Ovary (tissue), 9 donors: ENCODE data around the gene WHRN. TPM values are rescaled to one million over a fixed set of nuclear protein-coding genes. Genes with fewer than 3 reads are reported as not detected.

Source experiments
- DNase-seq, 5 donors: peaks; one replicate each; pipeline ENCODE4 v3.0.0-alpha.2; 2019 to 2020
- H3K27ac ChIP-seq, 2 donors: fragments of 200-600 bp; one replicate each; pipeline versions ENCODE4 v1.5.1 to v1.8.0; 2019 to 2022
- H3K27me3 ChIP-seq: fragments of 200-600 bp; one replicate; pipeline ENCODE4 v1.8.0; 2022
- H3K36me3 ChIP-seq: fragments of 200-600 bp; sonication (generic); one replicate; pipeline ENCODE4 v1.5.1; 2019
- H3K4me1 ChIP-seq: one replicate; pipeline ENCODE4 v1.8.1; 2013; ENCODE audit warnings: mild to moderate bottlenecking, moderate library complexity; ENCODE audit not compliant: insufficient read depth
- H3K4me3 ChIP-seq: fragments of 200-600 bp; sonication (generic); one replicate; pipeline ENCODE4 v1.5.1; 2017
- H3K9me3 ChIP-seq, 2 donors: fragments of 200-600 bp in 1 of 2; sonication (generic) in 1 of 2; one replicate each; pipeline versions ENCODE4 v1.5.1 to v1.8.1; 2013 to 2019; ENCODE audit warnings: mild to moderate bottlenecking in 1 of 2, moderate library complexity in 1 of 2
- EP300 ChIP-seq: sonication (generic); formaldehyde crosslinking; IDR thresholded peaks from one replicate; pipeline ENCODE4 v1.6.1; 2017; ENCODE audit warnings: antibody characterized with exemption
- POLR2A ChIP-seq: fragments of 450-650 bp; IDR thresholded peaks from one replicate; pipeline ENCODE4 v1.6.1; 2017; ENCODE audit warnings: antibody characterized with exemption, mild to moderate bottlenecking, moderate library complexity
- WGBS, 3 donors: extraction: QIAGEN DNeasy Blood & Tissue Kit in 1 of 3; methylation state at CpG; one replicate each; pipeline versions ENCODE4 v1.1.5 to v1.1.7; 2013 to 2017; 5-methylcytosine and 5-hydroxymethylcytosine counted together
- intact Hi-C, 4 donors: fragments of 100-400 bp; cut with DNase I; formaldehyde crosslinking; loops; one replicate each; pipeline versions ENCODE4 v1.11.0 to v1.15.1; 2022 to 2023
- polyA plus RNA-seq, 2 donors: library from polyadenylated mRNA; stranded (reverse); fragments of 200-250 nt in 1 of 2; fragments of 350-450 nt in 1 of 2; fragmentation: Illumina TruSeq in 1 of 2; extraction: RNeasy Lipid Tissue Mini Kit (QIAGEN cat#74804) in 1 of 2; gene quantifications; one replicate each; pipeline ENCODE4 v1.2.3, GENCODE V29; 2013 to 2014
- total RNA-seq, 7 donors: library from RNA; depleted of rRNA in 2 of 7; stranded (reverse); fragments of >200 nt in 2 of 7; fragmentation: NEBNext Ultra II Directional in 3 of 7; extraction: Animal tissue kit (Norgen Biotek cat#: 25700) in 3 of 7; gene quantifications; one replicate each; pipeline versions ENCODE4 v1.1.0 to v1.2.4, GENCODE V29; 2016 to 2023
- TF ChIP-seq, protein P1 (sequence below), 3 donors: fragments of 450-650 bp in 2 of 3; fragments of 200-600 bp in 1 of 3; IDR thresholded peaks; one replicate each; pipeline versions ENCODE4 v1.5.1 to v1.8.0; 2016 to 2022; ENCODE audit warnings: antibody characterized with exemption in 3 of 3, mild to moderate bottlenecking in 1 of 3
- donor health status: DM: no; HTN: no; CAD: no; lungs with moderate emphysema.
- donor health status: DM: no; HTN: no; CAD: no.
- donor health status: Bipolar disorder and iron deficiency.
- donor health status: DM: yes; HTN: yes; CAD: no.
- donor health status: DM: no; HTN: no; CAD: no.
- donor health status: DM: yes; HTN: yes; CAD: no.

Gene WHRN
- total and polyA plus RNA-seq, 9 donors: 1.7 to 28.5 (median 20.3) TPM

DNA sequence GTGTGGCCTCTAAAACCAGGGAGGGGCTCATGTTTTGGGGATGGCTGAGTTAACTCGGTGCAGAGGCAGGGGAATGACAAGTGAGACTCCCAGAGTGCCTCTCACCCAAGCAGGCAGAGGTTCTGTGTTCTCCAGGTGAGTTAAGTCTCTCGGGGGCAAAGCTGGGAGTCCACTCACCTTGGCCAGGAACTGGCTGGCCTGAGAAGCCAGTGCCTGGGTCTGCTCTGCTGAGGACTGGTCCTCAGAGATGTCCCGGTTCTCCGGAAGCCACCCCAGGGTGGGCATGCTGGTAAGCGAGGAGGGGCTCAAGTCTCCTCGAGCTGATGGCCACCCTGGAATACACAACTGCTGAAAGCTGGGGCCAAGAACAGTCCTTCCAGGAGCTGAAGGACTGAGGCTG is 137.9 kb downstream of the WHRN start:
- Histone ChIP-seq H3K27ac (no peak overlapping the region), H3K4me1 (peaks cover 2% of the 10 kb centered on the region), H3K9me3 (no peaks in the 10 kb centered on the region), H3K27me3 (no peaks in the 10 kb centered on the region), H3K36me3 (no peaks in the 10 kb centered on the region), H3K4me3 (no peak overlapping the region)
- 80 to 91% (median 85%) methylated on average over 4 to 6 of the region's 6 CpGs for WGBS, 3 donors
- TF ChIP-seq, protein P1, sequence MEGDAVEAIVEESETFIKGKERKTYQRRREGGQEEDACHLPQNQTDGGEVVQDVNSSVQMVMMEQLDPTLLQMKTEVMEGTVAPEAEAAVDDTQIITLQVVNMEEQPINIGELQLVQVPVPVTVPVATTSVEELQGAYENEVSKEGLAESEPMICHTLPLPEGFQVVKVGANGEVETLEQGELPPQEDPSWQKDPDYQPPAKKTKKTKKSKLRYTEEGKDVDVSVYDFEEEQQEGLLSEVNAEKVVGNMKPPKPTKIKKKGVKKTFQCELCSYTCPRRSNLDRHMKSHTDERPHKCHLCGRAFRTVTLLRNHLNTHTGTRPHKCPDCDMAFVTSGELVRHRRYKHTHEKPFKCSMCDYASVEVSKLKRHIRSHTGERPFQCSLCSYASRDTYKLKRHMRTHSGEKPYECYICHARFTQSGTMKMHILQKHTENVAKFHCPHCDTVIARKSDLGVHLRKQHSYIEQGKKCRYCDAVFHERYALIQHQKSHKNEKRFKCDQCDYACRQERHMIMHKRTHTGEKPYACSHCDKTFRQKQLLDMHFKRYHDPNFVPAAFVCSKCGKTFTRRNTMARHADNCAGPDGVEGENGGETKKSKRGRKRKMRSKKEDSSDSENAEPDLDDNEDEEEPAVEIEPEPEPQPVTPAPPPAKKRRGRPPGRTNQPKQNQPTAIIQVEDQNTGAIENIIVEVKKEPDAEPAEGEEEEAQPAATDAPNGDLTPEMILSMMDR (IDR thresholded peaks at IDR 0.05): no peak
- TF ChIP-seq POLR2A: no peak
- no peak for TF ChIP-seq EP300
- DNase-seq: no peak
- intact Hi-C loops: no loop called here

DNA sequence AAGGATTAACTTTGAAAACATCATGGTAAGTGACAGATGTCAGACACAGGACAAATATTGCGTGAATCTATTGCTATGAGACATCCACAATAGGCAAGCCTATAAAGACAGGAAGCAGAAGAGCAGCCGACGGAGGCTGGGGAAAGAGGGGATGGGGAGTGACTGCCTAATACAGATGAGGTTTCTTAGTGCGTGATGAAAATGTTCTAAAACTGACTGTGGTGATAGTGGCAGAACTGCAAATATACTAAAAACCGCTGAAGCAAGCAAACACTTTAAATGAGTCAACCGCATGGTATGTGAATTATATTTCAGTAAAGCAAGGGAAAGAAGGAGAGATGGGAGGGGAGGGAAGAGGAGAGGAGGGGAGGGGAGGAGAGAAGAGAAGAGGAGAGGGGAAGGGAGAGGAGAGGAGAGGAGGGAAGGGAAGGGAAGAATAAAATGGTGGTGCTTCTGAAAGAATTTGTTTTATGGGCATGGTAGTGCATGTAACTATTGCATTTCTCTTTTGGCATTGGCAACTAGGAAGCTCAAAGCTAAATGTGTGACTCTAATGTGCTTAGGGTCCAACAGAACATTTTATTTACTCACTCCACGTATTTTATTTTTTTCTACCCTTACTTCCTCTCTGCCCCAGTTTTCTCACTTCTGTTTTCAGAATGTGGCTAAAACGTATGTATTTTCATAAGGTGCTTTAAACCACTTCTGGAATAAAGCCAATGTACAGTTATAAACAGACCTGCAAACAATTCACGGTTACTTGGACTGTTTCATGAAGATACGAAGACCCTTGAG is 138.7 kb downstream of the WHRN start:
- DNase-seq: no peak
- Histone ChIP-seq H3K27me3 (no peaks in the 10 kb centered on the region), H3K27ac (no peak overlapping the region), H3K9me3 (no peaks in the 10 kb centered on the region), H3K4me1 (peaks cover 1% of the 10 kb centered on the region), H3K36me3 (no peaks in the 10 kb centered on the region), H3K4me3 (no peak overlapping the region)
- TF ChIP-seq POLR2A: no peak
- TF ChIP-seq EP300: no peak
- TF ChIP-seq, protein P1 (IDR thresholded peaks at IDR 0.05): no peak
- intact Hi-C loops: no loop called here
- 36% methylated on average over 10 of the region's 10 CpGs for WGBS, 3 donors

DNA sequence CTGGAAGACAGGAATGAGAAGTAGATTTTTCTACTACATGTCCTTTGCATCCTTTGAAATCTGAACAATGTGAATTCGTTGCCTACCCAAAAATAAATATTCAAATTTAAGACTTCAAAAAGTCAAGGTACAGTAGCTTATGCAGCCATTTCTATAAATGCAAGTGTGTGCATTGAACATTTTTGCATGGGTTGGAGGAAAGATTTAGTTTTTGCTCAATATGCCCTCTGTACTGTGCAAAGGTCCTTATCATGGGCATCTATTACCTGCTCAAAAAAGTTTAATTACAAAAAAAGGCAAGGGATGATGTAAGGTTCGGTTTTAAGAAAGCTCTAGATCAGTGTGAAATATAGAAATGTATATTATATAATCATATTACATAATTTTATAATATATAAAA is 140.1 kb downstream of the WHRN start:
- Histone ChIP-seq H3K27me3 (no peaks in the 10 kb centered on the region), H3K4me1 (no peaks in the 10 kb centered on the region), H3K27ac (no peak overlapping the region), H3K36me3 (no peaks in the 10 kb centered on the region), H3K9me3 (no peaks in the 10 kb centered on the region), H3K4me3 (no peak overlapping the region)
- TF ChIP-seq POLR2A: no peak
- TF ChIP-seq, protein P1 (IDR thresholded peaks at IDR 0.05): no peak
- no peak for TF ChIP-seq EP300
- intact Hi-C loops: no loop called here
- DNase-seq: no peak
- 91 to 94% (median 92%) methylated on average over 2 of the region's 2 CpGs for whole genome bisulfite sequencing, 3 donors

GRCh38 chr9:114364134-114365041 is 140.9 kb downstream of the WHRN start:
- WGBS, 3 donors: 64 to 76% (median 65%) methylated on average over 6 of the region's 6 CpGs
- Histone ChIP-seq H3K27ac (no peak overlapping the region), H3K27me3 (no peaks in the 10 kb centered on the region), H3K36me3 (no peaks in the 10 kb centered on the region), H3K4me3 (no peak overlapping the region), H3K4me1 (no peaks in the 10 kb centered on the region), H3K9me3 (no peaks in the 10 kb centered on the region)
- intact Hi-C loops: no loop called here
- TF ChIP-seq POLR2A: no peak
- DNase-seq: no peak
